ENCODE measurements around the gene NMT1.

The NMT1 gene

GRCh38 chr17:45149669-45150664, 88.8 kb downstream of the NMT1 start:
- FAIRE-seq (no peak), DNase-seq (ENCODE audit: low spot score) (peak; percentile 38)

DNA sequence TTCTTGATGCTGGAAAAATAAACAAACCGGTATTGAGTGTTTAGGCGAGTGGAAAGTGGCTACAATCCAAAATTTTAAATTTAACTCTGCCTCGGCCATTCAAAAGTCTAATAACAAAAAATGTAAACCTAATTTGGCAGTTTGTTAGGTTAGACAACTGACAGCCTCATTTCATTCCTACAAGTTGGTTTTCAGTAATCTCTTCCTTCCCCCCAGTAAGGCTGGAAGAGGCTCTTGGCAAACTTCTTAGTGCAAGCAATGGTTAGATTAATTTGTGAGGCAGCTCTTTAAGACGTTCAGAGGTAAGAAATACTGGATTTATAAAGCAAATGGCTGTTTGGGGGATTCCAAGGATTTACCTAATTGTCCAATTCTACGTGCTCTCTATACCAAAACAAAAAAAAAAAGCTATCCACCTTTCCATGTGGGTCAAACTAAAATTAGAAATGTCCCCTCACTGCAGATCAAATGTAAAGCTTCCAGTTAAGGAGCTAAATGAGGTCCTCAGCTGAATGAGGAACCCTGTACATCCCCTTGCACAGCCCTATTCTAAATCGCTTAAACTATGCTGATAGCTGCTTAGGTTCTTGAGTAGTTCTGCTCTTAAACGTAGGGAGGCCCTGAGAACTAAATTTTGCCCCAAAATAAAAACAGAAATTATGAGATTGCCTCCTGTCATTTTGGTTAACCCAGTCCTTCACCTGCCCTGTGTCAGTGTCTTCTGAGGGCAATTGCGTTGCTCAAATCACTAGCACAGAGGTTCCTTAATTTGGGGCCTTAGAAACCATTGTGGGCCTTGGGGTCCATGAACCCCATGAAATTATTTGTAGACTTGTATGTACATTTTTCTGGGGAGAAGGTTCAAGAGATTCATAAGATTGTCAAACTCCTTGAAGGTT, 90.0 kb downstream of the NMT1 start:
- no peak for DNase-seq (ENCODE audit: low spot score)
- no peak for FAIRE-seq

DNA sequence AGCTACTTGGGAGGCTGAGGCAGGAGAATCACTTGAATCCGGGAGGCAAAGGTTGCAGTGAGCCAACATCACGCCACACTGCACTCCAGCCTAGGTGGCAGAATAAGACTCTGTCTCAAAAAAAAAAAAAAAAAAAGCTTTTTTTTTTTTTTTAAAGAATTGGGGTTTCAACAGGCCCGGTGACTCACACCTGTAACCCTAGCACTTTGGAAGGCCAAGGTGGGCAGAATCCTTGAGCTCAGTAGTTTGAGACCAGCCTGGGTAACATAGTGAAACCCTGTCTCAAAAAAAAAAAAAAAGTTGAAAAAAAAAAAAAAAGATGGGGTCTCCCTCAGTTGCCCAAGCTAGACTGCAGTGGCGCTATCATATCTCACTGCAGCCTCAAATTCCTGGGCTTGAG, 93.9 kb downstream of the NMT1 start:
- FAIRE-seq: no peak
- no peak for DNase-seq (ENCODE audit: low spot score)

DNA sequence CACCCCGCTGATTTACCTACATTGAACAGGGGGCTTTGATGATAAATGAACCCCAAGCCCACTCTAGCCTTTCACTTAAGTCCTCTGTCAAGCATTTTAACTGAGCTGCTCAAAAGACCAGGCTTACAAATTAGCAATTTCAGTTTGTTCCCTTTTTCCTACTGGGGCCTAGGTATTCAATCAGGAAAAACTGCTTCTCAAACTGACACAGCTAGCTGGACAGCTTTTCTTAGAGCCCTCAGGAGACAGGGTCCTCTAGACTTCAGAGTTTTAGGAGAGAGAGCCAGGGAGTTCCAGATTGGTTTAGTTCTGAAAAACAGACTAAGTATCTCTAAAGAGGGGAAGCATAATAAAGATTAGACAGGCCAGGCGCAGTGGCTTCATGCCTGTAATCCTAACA, 94.4 kb downstream of the NMT1 start:
- DNase-seq (ENCODE audit: low spot score): no peak
- no peak for FAIRE-seq

DNA sequence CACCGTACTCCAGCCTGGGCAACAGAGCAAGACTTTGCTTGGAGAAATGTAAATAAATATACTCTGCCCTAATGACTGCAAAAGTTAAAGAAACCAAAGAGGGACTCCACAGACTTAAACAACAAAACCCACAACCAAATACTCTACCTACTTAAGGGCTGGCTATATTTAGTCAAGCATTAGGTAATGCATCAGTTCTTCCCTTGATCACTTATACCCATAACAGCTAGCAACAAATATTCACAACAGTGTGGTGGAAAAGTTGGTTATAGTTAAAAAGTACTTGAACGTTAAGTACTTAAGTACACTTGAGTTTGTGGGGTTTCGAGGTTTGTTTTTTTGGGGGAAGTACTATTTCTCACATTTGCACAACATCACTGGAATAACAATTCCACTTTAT, 95.1 kb downstream of the NMT1 start:
- DNase-seq (ENCODE audit: low spot score): no peak
- FAIRE-seq: no peak
